Measurements from ENCODE around the gene TBC1D7.

Gene TBC1D7

DNA sequence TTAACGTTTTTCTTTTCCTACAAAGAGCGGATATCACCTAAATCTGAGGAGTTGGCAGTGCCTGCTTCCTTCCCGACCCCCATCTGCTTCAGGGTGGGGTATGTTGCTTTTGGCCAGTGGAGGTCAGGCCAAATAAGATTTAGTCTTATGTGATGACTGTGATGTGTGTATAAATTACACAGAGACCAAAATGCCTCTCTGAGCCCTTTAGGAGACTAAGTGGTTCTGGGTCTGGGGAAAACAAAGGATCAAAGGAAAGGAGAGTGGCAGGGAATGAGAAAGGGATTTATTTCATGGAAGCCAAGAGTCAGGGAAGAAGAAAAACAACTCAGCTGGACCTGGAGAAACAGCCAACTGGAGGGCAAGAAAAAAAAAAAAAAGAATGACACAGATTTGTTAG, 39.1 kb upstream of the TBC1D7 start:
- Mint-ChIP-seq H3K4me3 (no peak overlapping the region), H3K36me3 (no peaks in the 10 kb centered on the region), H3K27me3 (peaks cover 13% of the 10 kb centered on the region), H3K9me3 (no peaks in the 10 kb centered on the region), H3K4me1 (peaks cover 2% of the 10 kb centered on the region), H3K27ac (no peak overlapping the region)
- CTCF ChIA-PET: no interaction called here
- DNase-seq: no peak

DNA sequence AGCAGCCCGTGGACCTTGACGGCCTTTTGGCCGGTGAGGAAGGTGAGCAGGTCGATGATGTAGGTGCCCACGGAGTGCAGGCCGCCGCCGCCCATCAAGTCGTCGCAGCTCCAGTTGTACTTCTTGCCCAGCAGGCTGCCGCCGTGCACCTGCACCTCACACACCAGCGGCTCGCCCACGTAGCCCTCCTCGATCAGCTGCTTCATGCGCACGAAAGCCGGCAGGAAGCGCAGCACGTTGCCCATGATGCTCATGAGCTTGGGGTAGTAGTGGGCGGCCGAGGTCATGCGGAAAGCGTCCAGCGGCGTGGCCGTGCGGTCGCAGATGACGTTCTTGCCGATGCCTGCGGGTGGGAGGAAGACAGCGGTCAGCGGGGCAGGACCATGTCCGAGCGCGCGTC, 37.0 kb upstream of the TBC1D7 start:
- Mint-ChIP-seq H3K4me3 (no peak overlapping the region), H3K27me3 (peaks cover 6% of the 10 kb centered on the region), H3K4me1 (peaks cover 12% of the 10 kb centered on the region), H3K27ac (no peak overlapping the region), H3K9me3 (no peaks in the 10 kb centered on the region), H3K36me3 (peaks cover 3% of the 10 kb centered on the region)
- no peak for DNase-seq
- CTCF ChIA-PET: no interaction called here

DNA sequence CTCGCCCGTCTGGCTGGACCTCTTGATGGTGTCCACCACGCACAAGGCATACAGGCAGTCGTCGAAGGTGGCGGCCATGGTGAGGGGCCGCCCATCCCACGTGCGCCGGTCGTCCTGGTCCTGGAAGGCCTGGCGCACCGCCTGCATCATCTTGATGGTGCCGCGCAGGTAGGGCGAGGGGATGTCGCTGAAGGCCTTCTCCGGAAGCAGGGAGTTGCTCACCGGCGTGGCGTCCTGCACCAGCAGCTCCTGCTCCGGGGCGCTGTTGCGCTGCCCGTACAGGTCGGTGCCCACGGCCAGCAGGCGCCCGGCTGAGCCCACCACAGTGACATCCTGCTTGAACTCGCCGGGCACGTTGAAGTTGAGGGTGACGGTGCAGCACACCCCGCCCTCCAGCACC, 36.5 kb upstream of the TBC1D7 start:
- CTCF ChIA-PET: no interaction called here
- H3K27ac Mint-ChIP-seq: no peak overlapping the region
- no peak for DNase-seq
- no peak overlapping the region for H3K4me3 Mint-ChIP-seq
- peaks cover 3% of the 10 kb centered on the region for H3K36me3 Mint-ChIP-seq
- peaks cover 6% of the 10 kb centered on the region for H3K27me3 Mint-ChIP-seq
- peaks cover 16% of the 10 kb centered on the region for H3K4me1 Mint-ChIP-seq
- no peaks in the 10 kb centered on the region for H3K9me3 Mint-ChIP-seq

DNA sequence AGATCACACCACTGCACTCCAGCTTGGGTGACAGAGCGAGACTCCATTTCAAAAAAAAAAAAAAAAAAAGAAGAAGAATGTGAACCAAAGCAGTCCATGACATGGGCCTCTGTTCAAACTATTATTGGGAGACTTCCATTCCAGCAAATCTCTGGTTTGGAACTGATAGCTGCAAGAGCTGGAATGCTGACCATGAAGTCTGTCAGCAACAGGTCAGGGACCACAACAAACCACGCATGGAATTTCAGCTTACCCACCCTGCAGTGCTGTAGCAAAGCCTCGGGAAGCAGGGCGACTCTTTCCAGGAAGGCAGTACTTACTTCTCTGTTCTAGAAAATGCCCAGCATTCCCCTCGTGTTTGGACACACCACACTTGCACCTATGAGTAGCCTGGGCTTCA, 34.1 kb upstream of the TBC1D7 start:
- H3K9me3 Mint-ChIP-seq: no peaks in the 10 kb centered on the region
- CTCF ChIA-PET: no interaction called here
- no peaks in the 10 kb centered on the region for H3K27me3 Mint-ChIP-seq
- DNase-seq: no peak
- no peak overlapping the region for H3K27ac Mint-ChIP-seq
- H3K36me3 Mint-ChIP-seq: peaks cover 3% of the 10 kb centered on the region
- no peak overlapping the region for H3K4me3 Mint-ChIP-seq
- peaks cover 28% of the 10 kb centered on the region for H3K4me1 Mint-ChIP-seq

DNA sequence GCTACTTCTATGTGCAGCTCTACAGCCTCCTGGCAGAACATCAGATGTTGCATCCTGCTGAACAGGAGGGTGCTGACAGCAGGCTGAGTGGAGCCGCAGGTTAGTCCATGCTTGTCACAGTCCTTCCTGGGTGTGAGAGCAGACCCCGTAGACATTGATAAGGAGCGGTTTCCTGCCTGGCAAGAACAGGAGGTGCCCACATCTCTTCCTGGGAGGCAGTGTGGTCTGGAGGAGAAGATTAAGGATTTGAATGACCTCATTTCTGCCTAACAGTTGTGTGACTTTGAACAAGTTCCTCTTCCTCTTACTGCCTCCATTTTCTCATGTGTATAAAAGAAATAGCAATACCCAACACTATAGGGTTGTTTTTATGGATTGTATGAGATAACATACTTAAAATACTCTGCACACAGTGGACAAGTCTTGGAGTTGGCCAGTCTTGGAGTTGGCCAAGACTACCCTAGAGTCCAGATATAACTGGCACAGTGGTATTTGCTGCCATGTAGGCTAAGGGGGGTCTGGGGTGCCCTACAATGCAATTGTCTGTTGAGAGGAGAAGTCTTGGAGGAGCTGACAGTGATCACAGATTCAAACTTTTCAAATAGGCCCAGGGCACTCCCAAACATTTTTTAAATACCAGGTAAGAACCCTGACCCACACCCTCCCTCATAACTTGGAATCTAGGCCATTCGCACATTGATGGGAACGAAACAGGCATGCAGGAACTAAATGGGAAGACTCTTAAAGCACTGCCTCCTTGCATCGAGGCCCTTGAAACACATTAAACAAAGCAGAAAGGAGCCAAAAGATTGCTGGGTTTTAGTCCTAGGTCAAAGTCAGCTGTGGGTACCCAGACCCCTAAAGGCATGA, 32.6 kb upstream of the TBC1D7 start:
- Mint-ChIP-seq H3K27me3 (no peaks in the 10 kb centered on the region), H3K9me3 (no peaks in the 10 kb centered on the region), H3K4me3 (no peak overlapping the region), H3K4me1 (peaks cover 43% of the 10 kb centered on the region), H3K27ac (no peak overlapping the region), H3K36me3 (peaks cover 3% of the 10 kb centered on the region)
- DNase-seq: no peak
- CTCF ChIA-PET: interaction anchor here (1.2 kb wide), 1 partner anchor 12 kb away, joined by 3 read pairs; no protein-coding TSS in a partner anchor

DNA sequence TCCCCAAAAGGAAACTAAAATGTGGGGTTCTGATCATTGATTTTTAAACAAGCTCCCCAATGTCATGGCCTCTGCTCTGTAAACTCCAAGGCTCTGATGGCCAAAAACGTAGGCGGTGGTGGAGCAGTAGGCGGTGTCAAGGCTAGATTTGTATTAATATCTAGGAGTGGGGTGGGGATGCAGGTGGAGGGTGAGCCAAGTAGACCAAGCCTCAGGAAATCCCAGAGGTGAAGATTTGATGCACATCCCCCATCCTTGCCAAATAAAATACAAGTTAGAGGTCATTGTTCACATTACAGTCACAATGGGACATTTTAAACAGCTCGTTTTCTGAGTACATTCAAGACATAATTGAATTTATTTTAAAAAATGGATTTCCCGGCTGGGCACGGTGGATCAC, 30.9 kb upstream of the TBC1D7 start:
- H3K27me3 Mint-ChIP-seq: no peaks in the 10 kb centered on the region
- H3K4me1 Mint-ChIP-seq: peaks cover 60% of the 10 kb centered on the region
- no peak overlapping the region for H3K27ac Mint-ChIP-seq
- no peak overlapping the region for H3K4me3 Mint-ChIP-seq
- H3K36me3 Mint-ChIP-seq: peaks cover 6% of the 10 kb centered on the region
- DNase-seq: no peak
- no peaks in the 10 kb centered on the region for H3K9me3 Mint-ChIP-seq
- CTCF ChIA-PET: no interaction called here

DNA sequence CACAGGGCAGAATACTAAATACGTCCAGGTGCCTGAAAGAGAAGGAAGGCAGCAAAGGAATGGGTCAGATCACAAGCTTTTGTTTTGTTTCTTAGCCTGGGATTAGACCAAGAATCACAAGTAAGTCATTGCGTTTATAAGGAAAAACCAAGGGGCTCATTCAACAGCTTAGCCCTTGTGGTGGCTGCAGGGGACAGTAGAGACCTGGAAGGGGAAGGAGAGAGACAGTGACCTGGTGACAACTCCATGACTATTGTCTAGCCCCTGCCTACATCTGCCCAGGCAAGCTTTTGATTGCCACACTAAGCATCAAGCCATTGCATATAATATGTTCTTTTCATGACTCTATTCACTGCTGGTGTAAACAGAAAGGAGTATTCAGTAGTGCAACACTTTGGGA, 30.2 kb upstream of the TBC1D7 start:
- no peak for DNase-seq
- Mint-ChIP-seq H3K36me3 (peaks cover 7% of the 10 kb centered on the region), H3K27ac (no peak overlapping the region), H3K27me3 (no peaks in the 10 kb centered on the region), H3K4me1 (peaks cover 67% of the 10 kb centered on the region), H3K9me3 (no peaks in the 10 kb centered on the region), H3K4me3 (no peak overlapping the region)
- CTCF ChIA-PET: interaction anchor here (1.1 to 1.3 kb wide), 2 partner anchors 14 to 22 kb away, joined by 3 to 4 read pairs; no protein-coding TSS in a partner anchor

DNA sequence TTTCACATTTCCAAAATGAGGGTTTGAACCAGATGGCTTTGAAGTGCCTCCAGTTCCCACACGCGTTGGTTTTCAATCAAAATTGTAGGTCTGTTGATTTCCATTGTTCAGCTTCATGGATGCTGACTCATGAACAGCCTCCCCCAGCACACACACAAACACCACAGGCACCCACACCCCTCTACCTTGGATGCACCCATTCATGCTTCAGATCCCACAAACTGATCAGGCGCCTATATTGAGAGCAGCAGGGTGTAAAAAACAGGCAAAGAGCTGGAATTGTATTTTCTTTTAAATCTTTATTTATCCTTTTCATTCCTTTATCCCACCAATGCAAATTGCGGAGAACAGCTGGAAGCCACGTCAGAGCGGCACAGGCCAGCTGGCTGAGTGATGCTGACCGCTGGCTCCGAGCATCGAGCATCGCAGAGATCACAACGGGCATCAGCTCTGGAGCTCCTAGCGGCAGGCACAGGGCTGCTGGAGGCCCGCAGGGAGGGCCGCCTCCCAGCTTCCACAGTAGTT, 29.3 kb upstream of the TBC1D7 start:
- CTCF ChIA-PET: interaction anchor here (0.6 to 1.9 kb wide), 5 partner anchors 15 to 295 kb away, joined by 3 to 4 read pairs (median 3); no protein-coding TSS in a partner anchor
- peak; percentile 28 for DNase-seq
- H3K36me3 Mint-ChIP-seq: peaks cover 9% of the 10 kb centered on the region
- H3K4me3 Mint-ChIP-seq: peak overlapping the region; percentile 33
- no peaks in the 10 kb centered on the region for H3K9me3 Mint-ChIP-seq
- no peaks in the 10 kb centered on the region for H3K27me3 Mint-ChIP-seq
- H3K4me1 Mint-ChIP-seq: peaks cover 70% of the 10 kb centered on the region
- peak overlapping the region; percentile 100 for H3K27ac Mint-ChIP-seq

DNA sequence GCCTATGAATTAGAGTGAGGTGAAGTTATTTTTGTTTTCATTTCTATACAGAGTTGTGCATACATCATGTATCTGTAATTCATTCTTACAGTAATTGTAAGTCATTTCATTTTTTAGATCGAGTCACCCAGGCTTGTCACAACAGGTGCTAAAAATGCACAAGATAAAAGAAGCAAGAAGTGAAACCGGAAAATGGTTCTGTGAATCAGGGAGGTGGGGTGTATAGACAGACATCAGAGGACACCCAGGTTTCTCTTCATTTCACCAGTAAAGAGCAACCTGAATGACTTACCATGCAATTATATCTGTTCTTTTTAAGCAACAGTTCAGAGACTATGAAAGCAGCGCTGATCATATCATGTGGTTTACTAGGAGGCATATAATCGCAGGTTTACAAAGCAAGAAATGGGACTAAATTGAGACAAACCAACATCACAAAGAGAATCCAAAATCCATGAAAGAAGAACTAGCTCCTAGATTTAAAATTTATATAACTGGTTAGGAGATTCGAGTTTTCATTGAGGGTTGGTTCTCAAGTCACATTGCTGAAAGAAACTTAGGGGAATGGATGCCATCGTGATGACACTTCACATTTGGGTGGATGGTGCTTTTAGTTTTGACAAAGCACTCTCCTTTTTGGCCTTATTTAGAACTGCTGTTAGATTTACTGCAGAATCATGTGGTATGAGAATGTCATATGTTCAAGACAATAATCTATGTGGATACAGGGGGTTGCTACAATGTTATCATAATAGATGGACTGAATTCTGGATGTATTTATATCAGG, 27.9 kb upstream of the TBC1D7 start:
- H3K27ac Mint-ChIP-seq: peak overlapping the region; percentile 100
- no peaks in the 10 kb centered on the region for H3K27me3 Mint-ChIP-seq
- H3K9me3 Mint-ChIP-seq: peaks cover 3% of the 10 kb centered on the region
- H3K36me3 Mint-ChIP-seq: peaks cover 9% of the 10 kb centered on the region
- CTCF ChIA-PET: interaction anchor here (1.1 to 2.2 kb wide), 5 partner anchors 19 to 219 kb away, joined by 3 to 7 read pairs (median 4); partner anchors contain the start of gene SIRT5
- peak; percentile 52 for DNase-seq
- H3K4me1 Mint-ChIP-seq: peaks cover 69% of the 10 kb centered on the region
- H3K4me3 Mint-ChIP-seq: peak overlapping the region; percentile 74

DNA sequence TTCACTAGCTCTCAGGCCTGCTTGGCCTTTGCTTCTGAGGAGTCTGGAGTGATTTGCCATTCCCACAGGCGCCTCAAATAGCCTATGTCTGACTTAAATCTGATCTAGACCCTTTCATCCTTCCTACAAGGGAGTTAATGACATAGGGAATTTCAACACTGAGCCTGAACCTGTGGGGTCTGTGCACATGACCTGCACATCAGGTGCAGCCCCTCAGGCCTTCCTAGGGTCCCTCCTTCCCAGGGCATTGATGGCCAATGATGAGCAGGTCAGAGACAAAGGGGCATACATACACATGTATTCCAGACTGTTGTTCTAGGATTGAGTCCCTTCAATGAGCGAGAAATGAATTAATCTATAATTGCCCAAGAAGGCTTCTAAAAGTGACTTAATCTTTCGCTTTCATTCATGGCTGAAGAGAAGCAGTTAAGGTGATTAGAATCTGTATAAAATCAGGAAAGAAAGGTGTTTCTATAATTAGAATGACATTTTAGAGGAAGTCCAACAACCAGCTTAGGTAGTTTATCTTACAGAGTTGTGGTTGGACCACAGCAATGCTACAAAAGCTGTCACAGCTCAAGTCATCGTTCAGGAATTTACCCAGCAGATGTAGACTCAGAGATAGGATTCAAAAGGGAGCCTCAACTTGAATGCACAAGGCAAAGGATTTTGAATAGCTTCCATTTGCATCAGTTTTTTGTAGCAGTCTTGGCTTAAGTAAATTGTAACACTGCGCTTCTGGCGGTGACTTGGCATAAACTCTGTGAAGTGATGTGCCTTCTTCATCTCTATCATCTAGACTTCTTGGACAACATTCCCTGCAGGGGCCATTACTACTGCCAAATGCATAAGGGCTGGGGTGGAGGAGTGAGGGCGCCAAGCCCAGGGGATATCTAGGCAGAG, 27.0 kb upstream of the TBC1D7 start:
- peak overlapping the region; percentile 100 for H3K27ac Mint-ChIP-seq
- H3K4me1 Mint-ChIP-seq: peaks cover 60% of the 10 kb centered on the region
- CTCF ChIA-PET: interaction anchor here (0.9 to 2.2 kb wide), 8 partner anchors 14 to 396 kb away, joined by 3 to 8 read pairs (median 4); partner anchors contain the start of gene SIRT5
- peak overlapping the region; percentile 74 for H3K4me3 Mint-ChIP-seq
- H3K36me3 Mint-ChIP-seq: peaks cover 7% of the 10 kb centered on the region
- peaks cover 3% of the 10 kb centered on the region for H3K9me3 Mint-ChIP-seq
- peak; percentile 45 for DNase-seq
- no peaks in the 10 kb centered on the region for H3K27me3 Mint-ChIP-seq

DNA sequence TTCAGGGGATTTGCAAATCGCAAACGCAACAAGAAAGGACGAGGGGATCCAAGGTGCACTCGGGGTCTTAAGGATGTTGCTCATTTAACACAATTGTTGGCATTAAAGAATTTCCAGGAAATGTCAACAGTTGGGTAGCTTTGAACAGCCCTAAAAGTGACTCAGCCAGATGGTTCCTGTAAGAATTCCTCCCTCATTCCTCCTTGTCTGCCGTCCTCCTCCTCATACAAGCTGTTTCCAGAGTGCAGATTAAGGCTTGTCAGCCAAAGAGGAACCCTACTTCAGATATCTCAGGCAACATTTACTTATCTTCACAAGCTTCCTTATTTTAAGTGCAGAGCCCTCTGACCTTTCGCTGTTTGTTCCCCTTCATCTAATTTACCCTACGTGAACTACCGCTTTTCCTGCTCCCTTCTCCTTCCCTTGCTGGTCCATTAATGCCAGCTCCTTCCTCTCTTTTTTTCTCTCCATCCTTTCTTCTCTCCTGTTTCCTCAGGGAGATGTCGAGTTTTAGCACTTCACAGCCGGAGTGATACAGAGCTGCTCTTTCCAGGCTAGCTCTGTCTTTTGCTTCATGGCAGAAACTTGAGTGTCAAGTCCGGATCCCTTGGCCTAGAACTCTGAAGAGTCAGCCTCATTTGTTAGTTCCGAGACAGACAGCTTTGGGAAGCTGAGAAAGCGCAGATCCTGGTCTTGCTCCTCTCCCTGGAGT, 26.1 kb upstream of the TBC1D7 start:
- no peaks in the 10 kb centered on the region for H3K27me3 Mint-ChIP-seq
- peak overlapping the region; percentile 100 for H3K27ac Mint-ChIP-seq
- H3K4me1 Mint-ChIP-seq: peaks cover 56% of the 10 kb centered on the region
- no peak for DNase-seq
- CTCF ChIA-PET: interaction anchor here (1.1 to 2.2 kb wide), 8 partner anchors 13 to 395 kb away, joined by 3 to 8 read pairs (median 4); partner anchors contain the start of gene SIRT5
- H3K9me3 Mint-ChIP-seq: peaks cover 3% of the 10 kb centered on the region
- peak overlapping the region; percentile 74 for H3K4me3 Mint-ChIP-seq
- H3K36me3 Mint-ChIP-seq: peaks cover 7% of the 10 kb centered on the region

DNA sequence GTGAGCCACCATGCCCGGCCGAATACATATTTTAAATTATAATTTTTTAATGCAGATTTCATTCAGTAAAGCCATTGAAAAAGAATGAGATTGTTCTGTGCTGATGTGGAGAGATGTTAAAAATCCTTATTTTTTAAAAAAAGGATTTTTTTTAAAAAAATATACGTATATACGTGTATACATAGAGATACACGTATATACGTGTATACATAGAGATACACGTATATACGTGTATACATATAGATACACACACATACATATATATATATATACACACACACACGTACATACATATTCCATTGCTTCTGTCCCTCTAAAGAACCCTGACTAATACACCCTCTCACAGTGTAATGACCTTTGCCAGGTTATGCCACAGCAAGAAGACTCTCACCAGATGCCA, 23.8 kb upstream of the TBC1D7 start:
- Mint-ChIP-seq H3K9me3 (peaks cover 3% of the 10 kb centered on the region), H3K27me3 (no peaks in the 10 kb centered on the region), H3K36me3 (peaks cover 7% of the 10 kb centered on the region), H3K4me3 (no peak overlapping the region), H3K4me1 (peaks cover 42% of the 10 kb centered on the region), H3K27ac (no peak overlapping the region)
- no peak for DNase-seq
- CTCF ChIA-PET: no interaction called here

DNA sequence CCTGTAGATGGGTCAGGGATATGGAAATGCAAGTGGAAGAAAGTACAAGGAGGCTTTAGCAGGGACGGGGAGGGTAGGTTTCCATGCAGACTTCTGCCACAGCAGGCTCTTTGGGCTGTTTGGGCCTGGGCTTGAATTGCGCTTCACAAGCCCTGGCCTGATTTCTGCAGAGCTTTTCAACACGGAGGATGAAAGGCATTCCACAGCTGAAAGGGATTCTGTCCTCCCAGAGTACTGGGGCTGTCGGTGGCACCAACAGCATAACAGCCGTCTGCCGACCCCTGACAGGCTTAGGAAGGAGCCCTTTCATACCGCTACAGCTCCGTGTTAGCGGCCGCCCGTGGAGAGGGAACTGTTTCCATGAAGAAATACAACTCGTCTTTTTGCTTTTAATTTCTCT, 22.9 kb upstream of the TBC1D7 start:
- no peak overlapping the region for H3K27ac Mint-ChIP-seq
- H3K36me3 Mint-ChIP-seq: peaks cover 7% of the 10 kb centered on the region
- H3K4me3 Mint-ChIP-seq: no peak overlapping the region
- no peaks in the 10 kb centered on the region for H3K27me3 Mint-ChIP-seq
- no peak for DNase-seq
- peaks cover 3% of the 10 kb centered on the region for H3K9me3 Mint-ChIP-seq
- H3K4me1 Mint-ChIP-seq: peaks cover 33% of the 10 kb centered on the region
- CTCF ChIA-PET: no interaction called here
